ENCODE measurements around the gene BMERB1. TPM values are rescaled to one million over a fixed set of nuclear protein-coding genes. Genes with fewer than 3 reads are reported as not detected.

The BMERB1 gene
- total RNA-seq, 1 donor from 2014 or later: 60.7 TPM

- DNase-seq (ENCODE audit: low spot score): no peak
These were observed 59.8 kb downstream of the BMERB1 start for GRCh38 chr16:15494236-15494635.

- no peak for DNase-seq (ENCODE audit: low spot score)
These were observed 61.5 kb downstream of the BMERB1 start for GRCh38 chr16:15495898-15496297.

DNA sequence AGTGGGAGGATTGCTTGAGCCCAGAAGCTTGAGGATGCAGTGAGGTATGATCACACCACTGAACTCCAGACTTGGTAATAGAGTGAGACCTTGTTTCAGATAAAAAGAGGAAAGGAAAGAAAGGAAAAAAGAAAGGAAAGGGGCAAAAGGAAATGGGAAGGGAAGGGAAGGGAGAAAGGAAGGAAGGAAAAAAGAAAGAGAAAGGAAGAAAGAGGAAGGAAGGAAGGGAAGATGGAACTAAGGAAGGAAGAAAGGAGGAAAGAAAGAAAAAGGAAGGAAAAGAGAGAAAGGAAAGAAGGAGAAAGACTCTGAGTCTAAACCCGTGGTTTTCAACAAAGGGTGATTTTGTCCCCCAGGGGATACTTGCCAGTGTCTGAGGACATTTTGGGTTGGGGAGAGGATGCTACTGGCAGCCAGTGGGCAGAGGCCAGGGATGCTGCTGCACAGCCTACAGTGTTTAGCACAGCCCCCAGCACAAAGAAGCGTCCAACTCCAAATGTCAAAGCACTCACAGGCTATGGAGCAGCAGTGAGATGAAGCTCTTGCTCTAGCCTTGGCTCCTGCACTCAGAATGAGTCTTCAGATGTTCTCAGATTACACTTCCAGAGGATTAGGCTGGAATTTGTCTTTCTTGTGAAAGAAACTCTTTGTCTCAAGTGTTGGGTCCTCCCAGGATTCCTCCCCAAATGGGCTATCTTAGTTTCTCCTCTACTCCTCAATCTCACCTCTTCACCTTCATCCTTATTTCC is 64.2 kb downstream of the BMERB1 start:
- no peak for DNase-seq (ENCODE audit: low spot score)

- no peak for DNase-seq (ENCODE audit: low spot score)
These were observed 67.8 kb downstream of the BMERB1 start for GRCh38 chr16:15502041-15502725.

DNA sequence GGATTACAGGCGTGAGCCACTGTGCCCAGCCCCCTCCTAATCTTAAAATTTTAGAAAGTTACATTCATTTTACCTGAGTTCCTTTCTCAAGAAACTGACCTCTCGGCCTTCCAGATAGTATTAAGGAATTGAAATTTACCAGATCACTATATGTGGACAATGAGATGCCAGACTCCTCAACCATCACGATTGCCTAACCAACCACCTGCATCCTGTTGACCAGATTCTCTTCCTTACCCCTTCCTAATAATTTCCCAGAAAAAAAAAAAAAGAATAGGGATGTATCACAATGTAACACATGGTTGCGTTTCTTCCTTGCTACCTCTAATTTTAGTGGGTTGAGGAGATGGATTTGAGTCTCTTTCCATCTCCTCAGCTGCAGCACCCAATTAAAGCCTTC is 72.1 kb downstream of the BMERB1 start:
- no peak for DNase-seq (ENCODE audit: low spot score)

DNA sequence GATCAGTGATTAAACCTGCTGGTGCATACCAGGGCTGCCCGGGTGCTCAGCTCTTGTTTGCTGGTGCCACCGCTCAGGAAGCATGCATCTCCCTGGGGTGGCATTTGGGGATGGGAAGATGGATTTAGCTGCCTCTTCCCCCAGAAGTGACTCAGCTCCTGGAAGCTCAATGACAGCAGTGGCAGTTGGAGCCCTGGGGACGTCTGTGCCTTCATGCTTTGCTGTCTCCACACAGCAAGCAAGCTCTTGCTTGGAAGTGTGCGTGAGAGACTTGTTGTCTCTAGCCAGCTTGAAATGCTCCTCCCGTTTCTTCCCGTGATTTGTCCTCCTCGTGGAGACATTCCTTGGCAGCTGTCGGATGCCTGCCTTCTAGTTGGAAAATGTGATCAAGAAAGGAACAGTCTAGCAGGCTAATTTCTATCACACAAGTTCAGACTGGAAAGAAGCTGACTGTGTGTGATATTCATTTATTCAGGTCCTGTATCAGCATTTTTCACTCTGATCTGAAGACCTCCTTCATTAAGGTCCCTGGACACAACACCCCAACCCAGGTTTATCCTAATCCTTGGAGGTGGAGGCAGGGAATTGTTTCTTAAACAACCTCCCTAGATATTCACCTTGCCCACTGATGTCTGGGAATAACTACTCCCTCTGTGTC is 73.0 kb downstream of the BMERB1 start:
- DNase-seq (ENCODE audit: low spot score): no peak

- no peak for DNase-seq (ENCODE audit: low spot score)
These were observed 73.7 kb downstream of the BMERB1 start for GRCh38 chr16:15507959-15508627.

- no peak for DNase-seq (ENCODE audit: low spot score)
These were observed 74.7 kb downstream of the BMERB1 start for GRCh38 chr16:15509051-15509592.

DNA sequence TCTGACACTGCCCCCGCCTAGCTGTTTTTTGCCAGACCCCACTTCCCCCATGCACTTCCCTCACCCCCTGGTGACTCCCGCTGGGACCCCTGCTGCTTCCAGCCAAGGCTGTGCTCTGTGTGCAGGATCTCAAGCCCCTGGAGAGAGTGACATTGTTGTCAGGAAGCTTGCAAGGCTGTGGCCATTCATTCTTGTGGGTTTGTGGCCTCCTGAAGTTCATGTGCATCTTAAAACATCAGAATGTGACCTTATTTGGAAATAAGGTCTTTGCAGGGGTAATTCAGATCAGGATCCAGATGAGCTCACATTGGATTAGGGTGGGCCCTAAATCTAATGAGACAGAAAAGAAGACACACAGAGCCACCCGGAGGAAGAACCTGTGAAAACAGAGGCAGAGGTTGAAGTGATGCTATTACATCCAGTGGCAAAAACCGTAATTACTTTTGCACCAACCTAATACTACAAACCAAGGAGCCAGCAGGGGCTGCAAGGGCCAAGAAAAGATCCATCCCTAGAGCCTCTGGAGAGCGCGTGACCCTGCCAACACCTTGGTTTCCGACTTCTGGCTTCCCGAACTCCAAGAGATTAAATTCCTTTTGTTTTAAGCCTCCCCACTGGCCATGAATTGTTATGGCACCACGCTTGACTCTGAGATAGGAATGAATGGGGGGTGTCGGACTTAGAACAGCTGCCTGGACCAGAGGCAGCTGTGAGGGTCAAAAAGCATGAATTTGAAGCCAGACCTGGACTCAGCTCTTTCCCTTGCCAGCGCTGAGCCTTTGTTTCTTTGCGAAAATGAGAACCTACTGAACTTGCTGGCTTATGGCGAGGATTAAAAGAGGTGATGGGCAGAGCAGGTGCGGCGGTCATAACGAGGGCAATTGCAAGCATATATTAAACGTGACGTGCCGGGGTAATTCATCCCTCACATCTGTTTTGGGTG is 75.5 kb downstream of the BMERB1 start:
- DNase-seq (ENCODE audit: low spot score): no peak

GRCh38 chr16:15510992-15511391 is 76.6 kb downstream of the BMERB1 start:
- no peak for DNase-seq (ENCODE audit: low spot score)

GRCh38 chr16:15511759-15512487 is 77.5 kb downstream of the BMERB1 start:
- no peak for DNase-seq (ENCODE audit: low spot score)

DNA sequence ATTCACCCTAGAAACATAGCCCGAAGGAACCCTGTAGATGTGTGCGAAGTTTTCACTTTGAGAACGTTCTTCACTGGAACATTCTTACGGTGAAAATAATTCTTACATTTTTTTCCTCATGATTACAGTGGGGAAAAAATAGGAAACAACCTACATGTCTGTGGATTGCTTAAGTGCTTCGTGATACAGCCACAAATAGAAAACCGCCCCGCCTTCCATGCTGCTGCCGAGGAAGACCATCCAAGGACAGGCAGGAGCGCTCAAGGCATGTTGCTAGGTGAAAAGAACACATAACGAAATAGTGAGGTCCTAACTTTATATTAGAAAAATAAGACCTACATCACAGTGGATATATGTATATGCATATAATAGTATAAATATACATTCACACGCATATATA is 78.8 kb downstream of the BMERB1 start:
- no peak for DNase-seq (ENCODE audit: low spot score)

DNA sequence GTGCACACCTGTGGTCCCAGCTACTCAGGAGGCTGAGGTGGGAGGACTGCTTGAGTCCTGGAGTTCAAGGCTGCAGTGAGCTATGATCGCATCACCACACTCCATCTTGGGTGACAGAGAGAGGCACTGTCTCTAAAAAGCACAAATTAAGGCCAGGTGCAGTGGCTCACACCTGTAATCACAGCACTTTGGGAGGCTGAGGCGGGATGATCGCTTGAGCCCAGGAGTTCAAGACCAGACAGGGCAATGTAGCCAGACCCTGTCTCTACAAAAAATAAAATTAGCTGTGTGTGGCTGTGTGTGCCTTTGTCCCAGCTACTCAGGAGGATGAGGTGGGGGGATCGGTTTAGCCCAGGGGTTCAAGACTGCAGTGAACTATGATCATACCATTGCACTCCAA is 81.6 kb downstream of the BMERB1 start:
- DNase-seq (ENCODE audit: low spot score): no peak

DNA sequence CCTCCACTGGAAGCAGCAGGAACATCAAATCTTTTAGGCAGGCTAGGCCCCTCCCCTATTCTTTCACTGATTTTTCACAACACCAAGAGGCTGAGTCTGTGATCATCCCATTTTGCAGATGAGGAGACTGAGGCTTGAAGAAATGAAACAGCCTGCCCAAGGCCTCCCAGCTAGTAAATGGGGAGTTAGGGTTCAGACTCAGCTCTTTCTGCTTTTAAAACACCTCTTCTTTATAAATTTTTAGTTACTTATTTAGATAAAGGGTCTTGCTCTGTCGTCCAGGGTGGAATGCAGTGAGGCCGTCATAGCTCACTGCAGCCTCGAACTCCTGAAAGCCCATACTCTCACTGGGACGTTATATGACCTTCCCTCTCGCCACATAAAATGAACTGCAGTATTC is 82.2 kb downstream of the BMERB1 start:
- DNase-seq (ENCODE audit: low spot score): no peak

- no peak for DNase-seq (ENCODE audit: low spot score)
These were observed 83.5 kb downstream of the BMERB1 start for GRCh38 chr16:15517743-15518377.

- DNase-seq (ENCODE audit: low spot score): no peak
These were observed 84.3 kb downstream of the BMERB1 start for GRCh38 chr16:15518381-15519351.

- DNase-seq (ENCODE audit: low spot score): no peak
These were observed 85.4 kb downstream of the BMERB1 start for GRCh38 chr16:15519790-15520189.

GRCh38 chr16:15521390-15521757 is 87.0 kb downstream of the BMERB1 start:
- DNase-seq (ENCODE audit: low spot score): no peak
